ENCODE measurements around the gene SORCS1.
A peak's percentile ranks its signal among the peaks of the same experiment; 100 is the strongest.

- TF ChIP-seq CTCF (IDR thresholded peaks at IDR 0.05) (peak; percentile 30 to 77 (median 56)), POLR2A (IDR thresholded peaks at IDR 0.05) (no peak)
Observed at GRCh38 chr10:106711313-106711906, 453.1 kb downstream of the SORCS1 start.

All from thyroid gland (tissue), 4 donors.